Adrenal gland (tissue), 19 donors: Measurements from ENCODE around the gene KLHDC4. TPM values are rescaled to one million over a fixed set of nuclear protein-coding genes. Genes with fewer than 3 reads are reported as not detected.
"Not testable (repeated sequence)": the region's sequence is repeated elsewhere in the genome, so short reads cannot be mapped to it uniquely, and the experiment has no call there.

ENCODE experiments used
- DNase-seq, 7 donors: peaks; one replicate each; pipeline ENCODE4 v3.0.0-alpha.2; 2019 to 2020
- H3K27ac ChIP-seq, 5 donors: fragments of 200-600 bp; sonication (generic) in 4 of 5; 1 replicate in 3 of 5; 2 replicates in 2 of 5; pipeline versions ENCODE4 v1.5.1 to v1.8.0; 2016 to 2020; ENCODE audit warnings: mild to moderate bottlenecking in 1 of 5
- H3K27me3 ChIP-seq: fragments of 200-600 bp; 2 replicates; pipeline ENCODE4 v1.8.0; 2021
- H3K36me3 ChIP-seq, 2 donors: fragments of 200-600 bp; replicated peaks in 1 of 2; 1 replicate in 1 of 2; 2 replicates in 1 of 2; pipeline versions ENCODE4 v1.5.1 to v1.8.0; 2018 to 2022
- H3K4me1 ChIP-seq, 2 donors: fragments of 200-600 bp; replicated peaks in 1 of 2; 1 replicate in 1 of 2; 2 replicates in 1 of 2; pipeline versions ENCODE4 v1.5.1 to v1.8.0; 2018 to 2021
- H3K4me3 ChIP-seq, 4 donors: fragments of 200-600 bp; sonication (generic) in 3 of 4; one replicate each; pipeline ENCODE4 v1.5.1; 2016 to 2018
- H3K9me3 ChIP-seq, 3 donors: fragments of 200-600 bp; sonication (generic) in 1 of 3; replicated peaks in 1 of 3; 1 replicate in 2 of 3; 2 replicates in 1 of 3; pipeline versions ENCODE4 v1.5.1 to v1.8.0; 2016 to 2021
- POLR2A ChIP-seq, 2 donors: fragments of 450-650 bp; IDR thresholded peaks; one replicate each; pipeline ENCODE4 v1.6.1; 2017; ENCODE audit warnings: antibody characterized with exemption in 2 of 2, mild to moderate bottlenecking in 2 of 2, moderate library complexity in 1 of 2
- WGBS, 4 donors: extraction: QIAGEN DNeasy Blood & Tissue Kit in 2 of 4; methylation state at CpG; one replicate each; pipeline versions ENCODE4 v1.1.5 to v1.1.7; 2013 to 2017; 5-methylcytosine and 5-hydroxymethylcytosine counted together
- intact Hi-C, 2 donors: fragments of 100-400 bp; cut with DNase I; formaldehyde crosslinking; loops; one replicate each; pipeline versions ENCODE4 v1.14.1 to v1.15.0; 2022 to 2023
- long read RNA-seq, 10 donors: library from polyadenylated mRNA in 3 of 10; unstranded in 2 of 10; stranded (forward) in 1 of 10; transcript quantifications; one replicate each; pipeline ENCODE4 v2.0.0 and lab custom pipeline, GENCODE V29; 2021 to 2026
- polyA plus RNA-seq, 3 donors: library from polyadenylated mRNA; stranded (reverse); fragments of 200-250 nt in 2 of 3; fragments of 350-450 nt in 1 of 3; fragmentation: Illumina TruSeq in 1 of 3; extraction: RNeasy Lipid Tissue Mini Kit (QIAGEN cat#74804) in 1 of 3; gene quantifications; one replicate each; pipeline ENCODE4 v1.2.3, GENCODE V29; 2013 to 2014
- total RNA-seq, 9 donors: library from RNA; depleted of rRNA in 4 of 9; stranded (reverse); fragments of >200 nt in 4 of 9; fragments of 120-200 nt in 1 of 9; fragmentation: NEBNext Ultra II Directional in 1 of 9; extraction: Animal tissue kit (Norgen Biotek cat#: 25700) in 1 of 9; gene quantifications; one replicate each; pipeline versions ENCODE4 v1.1.0 to v1.2.4, GENCODE V29; 2013 to 2023
- TF ChIP-seq, protein P1 (sequence below), 6 experiments: fragments of 450-650 bp in 4 of 6; fragments of 200-600 bp in 2 of 6; sonication (generic) in 1 of 6; IDR thresholded peaks; 1 replicate in 5 of 6; 2 replicates in 1 of 6; pipeline versions ENCODE4 v1.5.1 to v1.8.0; 2016 to 2021; ENCODE audit warnings: antibody characterized with exemption in 6 of 6, mild to moderate bottlenecking in 2 of 6, moderate library complexity in 1 of 6
- donor health status: healthy with polysubstance abuse.
- donor health status: Bipolar disorder and iron deficiency.
- donor health status: DM: yes; HTN: yes; CAD: no.
- donor health status: DM: no; HTN: no; CAD: no.
- donor health status: DM: no; HTN: no; CAD: no.
- donor health status: DM: yes; HTN: yes; CAD: no.

The KLHDC4 gene
- total RNA-seq, result 10 to 100 TPM; 15.4 to 40.1 (median 22.2) TPM
- polyA plus RNA-seq, result 10 to 100 TPM; 15.4 to 94.0 (median 64.8) TPM
- long read RNA-seq, donor 1, full-length matches to known transcripts, result 5 of 5 reads
- long read RNA-seq, donor 1, partial matches to known transcripts, result 0 of 5 reads
- long read RNA-seq, donor 1, other reads (novel, unspliced or antisense), result 0 of 5 reads
- long read RNA-seq, donor 2, full-length matches to known transcripts, result 2 of 2 reads
- long read RNA-seq, donor 2, partial matches to known transcripts, result 0 of 2 reads
- long read RNA-seq, donor 2, other reads (novel, unspliced or antisense), result 0 of 2 reads
- long read RNA-seq, donor 3, full-length matches to known transcripts, result 2 of 2 reads
- long read RNA-seq, donor 3, partial matches to known transcripts, result 0 of 2 reads
- long read RNA-seq, donor 3, other reads (novel, unspliced or antisense), result 0 of 2 reads
- long read RNA-seq, donor 4, transcript KLHDC4-201 (12 exons, 1,886 nt), result major isoform, 6 of 14 reads
- long read RNA-seq, donor 4, partial matches to known transcripts, result 1 of 14 reads
- long read RNA-seq, donor 4, other reads (novel, unspliced or antisense), result 6 of 14 reads
- long read RNA-seq, donor 5, full-length matches to known transcripts, result 13 of 18 reads
- long read RNA-seq, donor 5, partial matches to known transcripts, result 0 of 18 reads
- long read RNA-seq, donor 5, other reads (novel, unspliced or antisense), result 5 of 18 reads
- long read RNA-seq, donor 6, partial matches to known transcripts, result 0 of 5 reads
- long read RNA-seq, donor 6, other reads (novel, unspliced or antisense), result 3 of 5 reads
- long read RNA-seq, donor 7, partial matches to known transcripts, result 0 of 1 reads
- long read RNA-seq, donor 7, other reads (novel, unspliced or antisense), result 0 of 1 reads
- long read RNA-seq, donor 8, full-length matches to known transcripts, result 2 of 2 reads
- long read RNA-seq, donor 8, partial matches to known transcripts, result 0 of 2 reads
- long read RNA-seq, donor 8, other reads (novel, unspliced or antisense), result 0 of 2 reads
- long read RNA-seq, donor 9, full-length matches to known transcripts, result 2 of 2 reads
- long read RNA-seq, donor 9, partial matches to known transcripts, result 0 of 2 reads
- long read RNA-seq, donor 9, other reads (novel, unspliced or antisense), result 0 of 2 reads
- long read RNA-seq, donor 10, full-length matches to known transcripts, result 1 of 1 reads
- long read RNA-seq, donor 10, partial matches to known transcripts, result 0 of 1 reads
- long read RNA-seq, donor 10, other reads (novel, unspliced or antisense), result 0 of 1 reads

DNA sequence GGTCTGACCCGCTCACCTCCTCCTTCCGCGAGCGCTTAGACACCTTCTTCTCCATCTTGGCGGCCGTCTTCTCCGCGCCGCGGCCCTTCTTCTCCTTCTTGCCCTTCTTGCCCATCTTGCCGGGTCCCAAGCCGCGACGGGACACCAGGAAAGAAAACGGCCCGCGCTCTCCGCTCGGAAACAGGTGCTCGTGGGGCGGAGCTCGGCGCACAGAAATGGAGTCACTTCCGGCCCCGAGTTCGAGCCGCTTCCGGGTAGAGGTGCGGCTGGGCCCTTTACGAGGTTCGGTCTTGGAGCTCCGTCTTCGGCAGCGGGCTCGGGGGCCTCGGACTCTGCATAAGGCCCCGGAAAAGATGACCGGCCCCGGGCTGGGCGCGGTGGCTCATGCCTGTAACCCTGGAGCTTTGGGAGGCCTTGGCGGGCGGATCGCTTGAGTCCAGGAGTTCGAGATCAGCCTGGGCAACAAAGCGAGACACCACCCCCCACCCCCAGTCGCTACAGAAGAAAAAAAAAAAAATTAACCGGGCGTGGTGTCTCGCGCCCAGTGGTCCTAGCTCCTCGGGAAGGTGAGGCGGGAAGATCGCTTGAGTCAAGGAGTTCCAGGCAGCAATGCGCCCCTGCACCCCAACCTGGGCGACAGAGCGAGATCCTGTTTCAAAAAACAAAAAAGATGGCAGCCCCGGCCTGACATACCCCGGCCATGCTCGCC, at the start of gene KLHDC4:
KLHDC4 (minus strand) TSS at position 211 of the 709 bp plus-strand sequence; CDS start at position 115, 96 bp downstream.
- intact Hi-C loops, result loop anchor here (5.0 to 10.0 kb wide), 2 partner anchors 179 to 181 kb away; no protein-coding TSS in a partner anchor

DNA sequence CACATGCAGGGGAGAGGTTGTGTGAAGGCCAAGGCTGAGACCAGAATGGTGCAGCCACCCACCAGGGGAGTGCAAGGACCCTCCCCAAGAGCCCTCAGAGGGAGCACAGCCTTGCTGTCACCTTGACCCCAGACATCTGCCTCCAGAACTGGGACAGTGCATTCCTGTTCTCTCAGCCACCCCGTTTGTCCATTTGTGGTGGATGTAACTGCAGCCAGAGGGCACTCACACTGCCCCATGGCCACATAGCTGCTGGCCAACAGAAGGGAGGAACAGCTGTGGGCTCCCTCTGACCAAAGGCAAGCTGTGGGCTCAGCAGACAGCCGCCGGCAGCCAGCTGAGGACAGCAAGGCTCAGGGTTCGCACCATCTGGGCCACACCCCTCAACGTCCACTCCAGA, 49.8 kb upstream of the KLHDC4 start:
- Histone ChIP-seq H3K4me1 (no peaks in the 10 kb centered on the region), H3K27ac (no peak overlapping the region), H3K4me3 (no peak overlapping the region), H3K9me3 (no peaks in the 10 kb centered on the region), H3K36me3 (no peaks in the 10 kb centered on the region), H3K27me3 (no peaks in the 10 kb centered on the region)
- 63 to 76% (median 72%) methylated on average over 4 to 5 of the region's 5 CpGs; no CpG with 5 or more reads in 1 of the 4 donors for WGBS, 4 donors
- intact Hi-C loops, result no loop called here
- TF ChIP-seq, protein P1, sequence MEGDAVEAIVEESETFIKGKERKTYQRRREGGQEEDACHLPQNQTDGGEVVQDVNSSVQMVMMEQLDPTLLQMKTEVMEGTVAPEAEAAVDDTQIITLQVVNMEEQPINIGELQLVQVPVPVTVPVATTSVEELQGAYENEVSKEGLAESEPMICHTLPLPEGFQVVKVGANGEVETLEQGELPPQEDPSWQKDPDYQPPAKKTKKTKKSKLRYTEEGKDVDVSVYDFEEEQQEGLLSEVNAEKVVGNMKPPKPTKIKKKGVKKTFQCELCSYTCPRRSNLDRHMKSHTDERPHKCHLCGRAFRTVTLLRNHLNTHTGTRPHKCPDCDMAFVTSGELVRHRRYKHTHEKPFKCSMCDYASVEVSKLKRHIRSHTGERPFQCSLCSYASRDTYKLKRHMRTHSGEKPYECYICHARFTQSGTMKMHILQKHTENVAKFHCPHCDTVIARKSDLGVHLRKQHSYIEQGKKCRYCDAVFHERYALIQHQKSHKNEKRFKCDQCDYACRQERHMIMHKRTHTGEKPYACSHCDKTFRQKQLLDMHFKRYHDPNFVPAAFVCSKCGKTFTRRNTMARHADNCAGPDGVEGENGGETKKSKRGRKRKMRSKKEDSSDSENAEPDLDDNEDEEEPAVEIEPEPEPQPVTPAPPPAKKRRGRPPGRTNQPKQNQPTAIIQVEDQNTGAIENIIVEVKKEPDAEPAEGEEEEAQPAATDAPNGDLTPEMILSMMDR (IDR thresholded peaks at IDR 0.05), result no peak
- no peak for TF ChIP-seq POLR2A (IDR thresholded peaks at IDR 0.05)
- no peak for DNase-seq

More for the DNA sequence above, at the start of gene KLHDC4:
- H3K9me3 ChIP-seq, result no peaks in the 10 kb centered on the region
- peak; percentile 87 to 95 (median 91) for DNase-seq
- peaks cover 0 to 13% of the 10 kb centered on the region in 2 donors for H3K36me3 ChIP-seq
- peak within 1 kb of the TSS; percentile 75 to 99 (median 98) for H3K4me3 ChIP-seq
- WGBS, 4 donors, result 0 to 3% (median 1%) methylated on average over 26 to 60 of the region's 60 CpGs
- TF ChIP-seq, protein P1 (IDR thresholded peaks at IDR 0.05), result no peak
- peak; percentile 60 to 79 for TF ChIP-seq POLR2A (IDR thresholded peaks at IDR 0.05)
- peaks cover 13 to 17% of the 10 kb centered on the region in 2 donors for H3K4me1 ChIP-seq
- peak within 1 kb of the TSS; percentile 74 to 93 (median 77) for H3K27ac ChIP-seq
- no peaks in the 10 kb centered on the region for H3K27me3 ChIP-seq

DNA sequence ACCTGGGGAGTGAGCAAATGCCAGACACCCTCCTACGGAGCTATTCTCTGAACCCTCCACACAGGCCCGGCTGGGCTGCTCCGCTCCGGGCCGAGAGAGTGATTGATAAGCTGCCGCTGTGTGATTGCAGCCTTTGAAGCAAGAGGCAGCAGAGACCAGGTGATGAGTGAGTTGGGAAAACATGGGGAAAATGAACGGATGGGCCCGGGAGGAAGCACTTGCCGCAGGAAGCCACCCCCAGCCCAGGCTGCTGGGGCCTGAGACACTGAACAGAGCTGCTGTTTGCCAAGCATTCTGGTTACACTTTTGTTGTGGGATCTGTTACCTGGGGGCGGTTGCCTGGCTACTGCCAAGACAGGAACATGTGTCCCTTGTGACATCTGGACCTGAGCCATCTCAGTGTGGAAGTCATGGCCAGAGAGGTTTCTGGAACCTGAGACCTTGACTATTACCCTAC, 46.4 kb upstream of the KLHDC4 start:
- Histone ChIP-seq H3K4me3 (no peak overlapping the region), H3K27me3 (no peaks in the 10 kb centered on the region), H3K4me1 (no peaks in the 10 kb centered on the region), H3K36me3 (no peaks in the 10 kb centered on the region), H3K27ac (no peak overlapping the region), H3K9me3 (no peaks in the 10 kb centered on the region)
- intact Hi-C loops, result no loop called here
- DNase-seq, result peak in 1 of 7 donors; percentile 65
- 50 to 66% (median 58%) methylated on average over 10 of the region's 10 CpGs for WGBS, 4 donors
- TF ChIP-seq, protein P1 (IDR thresholded peaks at IDR 0.05), result no peak
- TF ChIP-seq POLR2A (IDR thresholded peaks at IDR 0.05), result no peak

DNA sequence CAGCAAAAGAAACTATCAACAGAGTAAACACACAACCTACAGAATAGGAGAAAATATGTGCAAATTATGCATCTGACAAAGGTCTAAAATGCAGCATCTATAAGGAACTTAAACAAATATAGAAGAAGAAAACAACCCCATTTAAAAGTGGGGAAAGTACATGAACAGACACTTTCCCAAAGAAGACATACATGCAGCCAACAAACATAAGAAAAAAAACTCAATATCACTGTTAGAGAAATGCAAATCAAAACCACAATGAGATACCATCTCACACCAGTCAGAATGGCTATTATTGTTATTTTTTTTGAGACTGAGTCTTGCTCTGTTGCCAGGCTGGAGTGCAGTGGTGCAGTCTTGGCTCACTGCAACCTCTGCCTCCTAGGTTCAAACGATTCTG, 45.7 kb upstream of the KLHDC4 start:
- H3K9me3 ChIP-seq, H3K4me3 ChIP-seq, H3K27me3 ChIP-seq, intact Hi-C loops, H3K27ac ChIP-seq, DNase-seq, H3K36me3 ChIP-seq, H3K4me1 ChIP-seq: not testable (repeated sequence)
- 44 to 81% (median 64%) methylated on average over 1 of the region's 1 CpG for WGBS, 4 donors
